IPS-NIHi7 (cell line): ENCODE results near the gene TLCD2.
"Not testable (repeated sequence)": the region's sequence is repeated elsewhere in the genome, so short reads cannot be mapped to it uniquely, and the experiment has no call there.

Source experiments
- DNase-seq: peaks from one replicate; pipeline ENCODE4 v3.0.0; 2012; ENCODE audit warnings: mixed read lengths; ENCODE audit errors: extremely low spot score

The TLCD2 gene

DNA sequence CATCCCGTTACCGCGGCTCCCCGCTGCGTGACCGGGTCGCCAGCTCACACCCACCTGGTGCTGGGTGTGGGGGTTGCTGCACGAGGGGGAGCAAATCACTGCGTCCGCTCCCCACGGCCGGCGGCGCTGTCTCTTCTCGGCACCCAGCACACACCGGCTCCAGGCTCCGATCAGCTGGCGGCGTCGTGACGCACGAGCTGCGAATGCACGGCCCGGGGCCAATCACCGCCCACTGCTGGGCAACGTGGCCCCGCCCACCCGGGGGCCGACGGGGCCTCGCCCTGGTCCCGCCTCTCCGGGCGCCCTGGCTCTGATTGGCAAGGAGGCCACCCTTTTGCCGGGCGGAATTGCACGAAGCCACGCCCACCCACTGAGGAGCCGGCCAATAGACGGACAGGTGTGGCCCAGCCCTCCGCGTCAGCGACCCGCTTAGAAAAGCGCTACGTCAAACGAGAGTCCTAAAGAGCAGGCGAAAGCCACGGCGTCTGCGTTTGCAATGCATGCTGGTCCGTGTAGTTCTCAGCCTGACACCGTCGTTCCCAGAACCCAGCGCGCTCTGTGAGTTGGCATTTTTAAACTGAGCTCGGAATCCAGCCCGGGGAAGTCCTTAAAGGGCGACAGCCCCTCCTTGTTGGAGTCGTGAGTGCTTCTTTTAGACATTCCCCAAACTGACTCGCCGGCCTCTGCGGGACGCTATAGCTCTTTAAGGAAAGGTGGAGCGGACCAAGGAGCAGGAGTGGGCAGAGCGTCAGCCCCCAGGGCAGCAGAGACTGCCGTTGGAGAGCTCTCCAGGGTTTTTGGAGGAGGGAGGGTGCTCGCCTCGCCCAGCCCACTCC lies 6.1 kb upstream of the TLCD2 start:
- peak; percentile 98 for DNase-seq

- no peak for DNase-seq
Measured at GRCh38 chr17:1715803-1716075, 5.6 kb upstream of the TLCD2 start.

DNA sequence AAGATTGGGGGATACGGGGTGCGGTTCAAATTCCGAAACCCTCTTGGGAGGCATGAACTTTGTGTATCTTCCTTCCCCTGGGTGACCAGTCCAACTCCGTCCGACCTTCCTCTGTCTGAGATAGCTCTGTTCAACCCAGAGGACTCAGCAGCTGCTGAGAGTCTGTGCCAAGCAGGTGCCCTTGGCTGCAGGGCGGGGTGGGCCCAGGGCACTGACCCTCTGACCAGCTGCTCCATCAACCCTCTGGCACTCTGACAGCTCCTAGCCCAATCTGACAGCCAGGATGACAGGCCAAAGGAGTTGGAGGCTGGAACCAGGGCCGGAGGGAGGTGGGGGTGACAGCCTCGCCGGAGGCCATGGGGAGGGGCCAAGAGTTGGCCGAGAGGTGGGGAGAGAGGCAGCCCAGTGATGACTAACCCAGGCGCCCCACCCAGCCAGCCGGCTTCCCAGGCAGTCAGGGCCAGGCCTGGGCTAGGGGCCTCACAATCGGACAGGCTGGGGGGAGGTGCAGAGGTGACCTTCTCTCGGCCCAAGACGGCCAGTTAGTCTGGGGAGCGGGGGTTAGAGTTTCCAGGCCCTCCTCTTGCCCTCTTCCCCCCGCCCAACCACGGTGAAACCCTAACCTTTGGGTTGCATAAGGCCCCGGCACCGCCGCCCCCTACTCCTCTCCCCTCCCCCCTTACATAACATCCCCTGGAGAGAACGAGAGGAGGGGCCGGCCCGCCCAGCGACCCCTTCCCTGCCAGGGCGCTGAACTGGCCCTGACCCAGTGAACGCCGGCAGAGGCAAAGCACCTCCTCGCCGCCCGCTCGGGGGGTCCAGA lies 5.0 kb upstream of the TLCD2 start:
- peak; percentile 63 for DNase-seq

DNA sequence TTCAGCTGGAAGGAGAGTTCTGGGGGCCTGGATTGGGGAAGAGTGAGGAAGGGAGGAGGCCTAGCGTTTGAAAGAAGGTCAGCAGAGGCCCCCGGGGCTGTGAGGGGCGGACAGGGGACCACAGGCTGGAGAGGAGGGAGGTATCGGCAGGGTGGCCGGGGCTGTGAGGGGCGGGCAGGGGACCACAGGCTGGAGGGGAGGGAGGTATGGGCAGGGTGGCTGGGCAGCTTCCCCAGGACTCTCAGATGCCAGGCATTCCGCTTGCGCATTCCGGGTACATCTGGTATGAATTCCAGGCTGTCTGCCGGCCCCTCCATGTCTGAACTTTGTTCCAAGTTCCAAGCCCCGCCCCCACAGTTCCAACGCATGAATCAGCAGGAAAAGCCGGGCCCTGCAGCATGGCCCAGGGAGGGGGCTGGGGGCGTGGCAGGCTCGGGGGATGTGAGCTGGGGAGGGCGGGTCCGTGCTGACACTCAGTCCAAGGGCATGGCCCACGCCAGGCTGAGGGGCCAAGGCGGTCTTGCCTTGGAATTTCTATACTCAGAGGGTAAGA lies 4.3 kb upstream of the TLCD2 start:
- DNase-seq = peak; percentile 77

DNA sequence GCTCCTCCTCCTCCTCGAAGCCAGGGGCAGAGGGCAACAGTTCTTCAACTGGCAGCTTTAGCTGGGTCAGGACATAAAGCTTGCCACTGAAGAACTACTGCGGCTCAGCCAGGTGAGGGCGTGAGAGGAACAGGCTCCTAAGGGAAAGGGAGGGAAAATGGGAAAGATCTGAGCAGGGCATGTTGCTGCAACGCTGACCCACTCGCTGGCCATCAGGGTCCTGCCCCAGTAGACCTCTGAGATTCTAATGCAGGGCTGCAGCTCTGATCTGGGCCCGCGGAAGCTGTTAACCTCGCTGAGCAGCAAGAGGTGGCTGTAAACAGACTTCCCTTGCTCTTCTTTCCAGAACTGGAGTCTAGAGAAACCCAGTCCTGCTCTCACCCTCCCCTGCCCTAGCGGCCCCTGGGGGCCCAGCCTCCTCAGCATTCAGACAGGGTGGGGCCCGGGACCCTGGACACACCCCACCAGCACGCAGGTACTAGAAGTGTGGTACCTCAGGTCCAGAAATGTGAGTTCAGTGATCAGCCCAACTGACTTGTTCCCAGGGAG lies 3.8 kb upstream of the TLCD2 start:
- DNase-seq = peak; percentile 76

- no peak for DNase-seq
Measured at GRCh38 chr17:1713160-1713877, 3.1 kb upstream of the TLCD2 start.

DNA sequence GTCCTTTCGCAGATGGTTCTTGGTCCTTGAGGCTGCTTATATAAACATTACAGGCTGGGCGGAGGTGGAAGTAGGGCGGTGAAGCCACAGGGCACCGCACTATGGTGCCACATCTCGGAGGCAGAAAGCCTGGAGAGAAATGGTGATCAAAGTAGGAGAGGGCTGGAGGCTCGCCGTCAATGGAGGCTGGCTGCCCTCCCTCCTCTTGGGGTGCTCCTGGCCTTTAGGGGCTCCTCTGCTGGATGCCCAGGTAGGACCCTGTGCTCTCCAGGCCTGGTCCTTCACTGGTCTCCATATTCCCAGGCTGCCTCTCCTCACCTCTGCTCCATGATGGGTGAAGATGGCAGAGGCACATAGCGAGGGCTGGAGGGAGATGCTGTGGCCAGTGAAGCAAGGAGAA lies 2.1 kb upstream of the TLCD2 start:
- DNase-seq = no peak

GRCh38 chr17:1711804-1712203 lies 1.6 kb upstream of the TLCD2 start:
- DNase-seq = no peak

DNA sequence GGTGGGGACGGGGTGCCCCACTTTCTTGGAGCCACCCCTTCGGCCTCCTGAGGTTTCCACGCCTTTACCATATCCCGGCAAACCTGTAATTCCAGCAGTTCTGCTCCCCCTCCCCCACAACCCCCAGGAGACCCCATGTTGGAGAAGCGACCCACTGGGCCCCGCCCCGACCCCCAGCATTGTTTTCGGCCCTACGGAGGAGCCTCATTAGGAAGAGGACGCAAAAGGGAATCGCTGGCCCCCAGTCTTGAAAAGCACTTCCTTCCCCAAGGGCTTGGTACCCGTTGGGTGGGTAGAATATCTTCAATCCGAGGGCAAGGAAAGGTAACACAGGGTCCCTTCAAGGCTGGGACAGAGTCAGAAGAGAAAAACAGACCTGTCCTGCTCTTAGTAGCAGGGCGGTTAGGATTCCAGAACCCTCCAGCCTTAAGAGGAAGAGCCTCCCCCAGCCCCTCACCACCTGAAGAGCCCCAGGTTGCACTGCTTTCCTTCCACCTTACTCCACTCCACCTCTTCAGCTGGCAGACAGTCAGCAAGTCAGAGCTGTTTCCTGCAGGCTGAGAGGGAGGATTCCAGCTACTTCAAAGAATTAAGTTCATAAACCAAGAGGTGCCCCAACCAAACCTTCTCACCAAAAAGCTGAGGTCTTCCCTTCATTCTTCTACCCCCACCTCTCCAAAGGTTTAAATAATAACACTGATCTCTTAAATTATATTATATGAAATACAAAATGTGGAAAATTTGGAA lies 803 bp upstream of the TLCD2 start:
- no peak for DNase-seq

- no peak for DNase-seq
Measured at GRCh38 chr17:1709403-1709951, 700 bp downstream of the TLCD2 start.

DNA sequence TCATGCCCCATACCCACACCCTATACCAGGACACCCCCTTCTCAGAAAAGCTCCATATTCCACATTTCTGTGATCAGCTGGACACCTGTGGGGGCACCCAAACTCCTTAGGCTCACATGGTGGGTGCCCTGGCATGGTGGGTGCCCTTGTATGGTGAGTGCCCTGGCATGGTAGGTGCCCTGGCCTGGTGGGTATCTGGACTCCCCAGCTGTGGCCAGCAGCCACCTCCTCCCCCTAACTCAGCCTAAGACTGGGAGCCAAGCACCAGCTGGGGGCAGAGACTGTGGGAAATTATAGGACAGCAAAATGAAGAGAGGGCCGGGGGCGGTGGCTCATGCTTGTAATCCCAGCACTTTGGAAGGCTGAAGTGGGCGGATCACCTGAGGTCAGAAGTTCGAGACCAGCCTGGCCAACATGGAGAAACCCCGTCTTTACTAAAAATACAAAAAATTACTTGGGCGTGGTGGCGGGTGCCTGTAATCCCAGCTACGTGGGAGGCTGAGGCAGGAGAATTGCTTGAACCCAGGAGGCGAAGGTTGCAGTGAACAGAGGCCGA lies 1.3 kb downstream of the TLCD2 start:
- DNase-seq = not testable (repeated sequence)

DNA sequence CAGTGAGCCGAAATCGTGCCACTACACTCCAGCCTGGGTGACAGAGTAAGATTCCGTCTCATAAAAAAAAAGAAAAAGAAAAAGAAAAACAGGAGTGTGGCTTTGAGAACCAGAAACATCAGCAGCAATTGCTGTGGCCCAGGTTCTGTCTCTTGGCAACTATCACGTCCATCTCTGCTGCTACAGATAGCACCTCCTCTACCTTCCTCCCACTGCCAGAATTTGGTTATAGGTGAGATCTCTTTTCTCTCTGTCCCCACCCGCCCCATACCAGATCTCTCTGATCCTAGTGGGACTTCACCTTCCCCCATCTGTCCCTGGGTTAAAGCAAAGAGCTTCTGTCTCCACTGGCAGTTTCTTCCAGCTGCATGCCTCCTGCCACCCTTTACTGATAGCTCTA lies 3.1 kb downstream of the TLCD2 start:
- no peak for DNase-seq

DNA sequence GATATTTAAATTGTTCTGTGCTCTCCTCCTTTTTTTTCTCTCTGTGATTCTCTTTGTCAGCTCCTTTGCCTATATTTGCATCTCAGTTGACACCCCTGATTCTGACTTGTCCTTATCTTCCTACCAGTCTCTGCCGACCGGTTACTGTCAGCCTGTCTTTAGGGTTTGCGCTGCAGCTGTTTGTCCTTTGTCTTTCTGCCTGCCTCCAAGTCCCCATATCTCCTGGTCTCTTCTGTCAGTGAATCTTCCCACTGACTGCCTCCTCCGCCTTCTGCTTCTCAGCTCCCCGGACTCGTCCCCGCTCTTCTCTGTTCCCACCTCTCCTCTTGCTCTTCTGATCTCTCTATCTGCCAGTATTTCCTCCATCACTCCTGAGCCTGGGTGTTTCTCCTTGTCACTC lies 5.2 kb downstream of the TLCD2 start:
- DNase-seq = no peak

DNA sequence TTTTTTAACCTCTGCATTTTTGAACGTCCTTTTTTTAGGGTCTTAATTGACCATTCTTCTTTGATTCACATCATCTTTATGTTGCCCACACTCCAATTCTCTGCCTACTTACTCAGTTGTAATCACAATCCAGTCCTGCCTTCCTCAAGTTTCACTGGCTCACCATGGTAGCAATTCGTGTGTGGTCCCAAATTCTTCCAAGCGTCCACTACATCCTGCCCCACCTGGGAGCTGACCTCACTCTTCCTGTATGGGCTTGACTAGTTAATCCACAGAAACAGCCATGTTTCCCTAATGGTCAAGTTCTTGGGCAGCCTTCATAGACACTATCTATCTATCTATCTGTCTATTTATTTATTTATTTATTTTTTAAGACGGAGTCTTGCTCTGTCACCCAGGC lies 7.1 kb downstream of the TLCD2 start:
- no peak for DNase-seq

- not testable (repeated sequence) for DNase-seq
Measured at GRCh38 chr17:1699891-1700290, 10.3 kb downstream of the TLCD2 start.

- no peak for DNase-seq
Measured at GRCh38 chr17:1697681-1698080, 12.5 kb downstream of the TLCD2 start.

GRCh38 chr17:1695365-1695764 lies 14.8 kb downstream of the TLCD2 start:
- DNase-seq = no peak

DNA sequence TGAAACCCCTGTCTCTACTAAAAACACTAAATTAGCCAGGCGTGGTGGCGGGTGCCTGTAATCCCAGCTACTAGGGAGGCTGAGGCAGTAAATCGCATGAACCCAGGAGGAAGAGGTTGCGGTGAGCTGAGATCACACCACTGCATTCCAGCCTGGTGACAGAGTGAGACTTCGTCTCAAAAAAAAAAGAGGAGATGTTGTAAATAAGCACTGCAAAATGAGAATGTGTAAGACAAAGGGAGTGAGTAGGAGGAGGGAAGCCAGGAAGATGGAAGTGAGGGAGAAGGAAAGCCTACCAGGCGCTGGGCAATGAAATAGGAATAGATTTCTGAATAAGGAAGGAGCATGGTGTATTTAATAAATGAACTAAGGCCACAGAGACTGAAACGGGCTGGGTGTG lies 16.8 kb downstream of the TLCD2 start:
- DNase-seq = no peak

GRCh38 chr17:1690544-1691221 lies 19.5 kb downstream of the TLCD2 start:
- DNase-seq = no peak

- DNase-seq = not testable (repeated sequence)
Measured at GRCh38 chr17:1688405-1688804, 21.8 kb downstream of the TLCD2 start.
